Stimulated activated CD4-positive, alpha-beta T cell treated with anti-CD3 and anti-CD28 coated beads, Interleukin-12 subunit alpha, Interleukin-12 subunit beta, amount 100 ng/mL, for 4 hours (primary cell): ENCODE measurements around the gene ANKRD10.
A peak's percentile ranks its signal among the peaks of the same experiment; 100 is the strongest.

Experiments used
- DNase-seq: peaks from one replicate; pipeline ENCODE4 v3.0.0-alpha.2; 2020

Gene ANKRD10

GRCh38 chr13:110914331-110915056, 375 bp downstream of the ANKRD10 start:
- DNase-seq: peak; percentile 80

- no peak for DNase-seq
Measured at GRCh38 chr13:110914081-110914330, 863 bp downstream of the ANKRD10 start.

DNA sequence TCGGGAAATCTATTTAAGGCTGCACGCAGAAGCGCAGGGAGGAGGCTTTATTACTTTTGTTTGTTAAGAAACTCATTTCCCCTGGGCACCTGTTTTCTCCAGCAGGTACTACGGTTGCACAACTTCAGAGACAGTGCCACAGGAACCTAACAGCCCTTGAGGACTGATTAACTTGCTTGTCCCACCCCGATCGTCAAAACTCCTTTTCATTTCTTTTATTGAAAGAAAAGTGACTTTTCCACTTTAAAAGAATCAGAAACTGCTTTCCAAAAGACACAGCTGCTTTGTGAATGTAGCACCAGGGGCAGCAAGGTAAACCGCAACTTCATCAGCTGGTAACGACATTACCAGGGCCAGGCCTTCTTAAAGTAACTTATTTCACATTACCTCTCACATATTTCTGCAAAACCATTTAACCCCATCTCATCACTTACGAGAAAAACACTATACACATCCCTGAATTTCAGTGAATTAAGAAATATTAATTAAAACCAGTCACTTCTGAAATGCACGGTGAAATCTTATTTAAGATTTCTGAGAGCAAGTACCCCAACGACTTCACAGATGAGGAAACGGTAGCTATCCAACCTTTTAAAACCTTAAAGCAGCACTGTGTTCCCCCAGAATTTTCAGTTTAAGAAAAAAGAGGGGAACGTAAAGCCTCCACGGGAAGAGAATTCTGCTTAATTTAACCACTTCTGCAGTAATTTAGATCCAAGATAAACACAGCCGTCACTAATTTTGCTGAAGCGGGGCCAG, 1.4 kb downstream of the ANKRD10 start:
- DNase-seq: no peak

DNA sequence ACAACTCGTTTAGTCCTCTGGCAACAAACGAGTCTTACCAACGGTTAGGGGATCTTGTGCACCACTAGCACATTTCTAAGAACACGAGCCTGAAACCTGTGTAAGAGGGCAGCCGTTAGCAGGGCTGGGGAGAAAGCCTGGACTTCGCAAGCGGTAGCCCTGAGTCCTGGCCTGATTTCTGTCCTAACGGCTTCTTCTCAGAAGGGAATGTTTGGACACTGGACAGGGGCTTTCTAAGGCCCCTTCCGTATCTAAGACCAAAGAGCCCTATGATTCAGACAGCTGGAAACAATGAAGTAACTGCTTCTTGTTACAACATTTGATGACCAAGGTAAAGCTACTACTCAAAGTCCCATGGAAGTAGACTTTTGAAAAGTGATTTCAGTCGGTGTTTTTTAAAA, 2.2 kb downstream of the ANKRD10 start:
- DNase-seq: no peak

DNA sequence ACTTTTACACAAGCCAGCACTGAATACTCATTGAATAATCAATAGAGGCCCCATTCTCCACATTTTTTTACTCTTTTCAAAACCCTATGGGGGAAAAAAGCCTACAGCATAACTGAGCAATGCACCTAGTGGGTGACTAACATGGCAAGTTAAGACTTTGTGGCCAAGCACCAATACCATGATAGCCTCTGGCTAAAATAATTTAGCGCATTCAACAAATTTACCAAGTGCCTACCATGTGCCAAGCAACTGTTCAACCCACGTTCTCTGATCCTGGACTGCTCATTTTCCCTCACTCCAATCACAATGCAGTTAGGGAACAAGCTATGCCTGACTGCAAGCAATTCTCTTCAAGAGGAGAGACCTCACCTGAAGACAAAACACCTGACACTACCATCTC, 3.0 kb downstream of the ANKRD10 start:
- DNase-seq: no peak

DNA sequence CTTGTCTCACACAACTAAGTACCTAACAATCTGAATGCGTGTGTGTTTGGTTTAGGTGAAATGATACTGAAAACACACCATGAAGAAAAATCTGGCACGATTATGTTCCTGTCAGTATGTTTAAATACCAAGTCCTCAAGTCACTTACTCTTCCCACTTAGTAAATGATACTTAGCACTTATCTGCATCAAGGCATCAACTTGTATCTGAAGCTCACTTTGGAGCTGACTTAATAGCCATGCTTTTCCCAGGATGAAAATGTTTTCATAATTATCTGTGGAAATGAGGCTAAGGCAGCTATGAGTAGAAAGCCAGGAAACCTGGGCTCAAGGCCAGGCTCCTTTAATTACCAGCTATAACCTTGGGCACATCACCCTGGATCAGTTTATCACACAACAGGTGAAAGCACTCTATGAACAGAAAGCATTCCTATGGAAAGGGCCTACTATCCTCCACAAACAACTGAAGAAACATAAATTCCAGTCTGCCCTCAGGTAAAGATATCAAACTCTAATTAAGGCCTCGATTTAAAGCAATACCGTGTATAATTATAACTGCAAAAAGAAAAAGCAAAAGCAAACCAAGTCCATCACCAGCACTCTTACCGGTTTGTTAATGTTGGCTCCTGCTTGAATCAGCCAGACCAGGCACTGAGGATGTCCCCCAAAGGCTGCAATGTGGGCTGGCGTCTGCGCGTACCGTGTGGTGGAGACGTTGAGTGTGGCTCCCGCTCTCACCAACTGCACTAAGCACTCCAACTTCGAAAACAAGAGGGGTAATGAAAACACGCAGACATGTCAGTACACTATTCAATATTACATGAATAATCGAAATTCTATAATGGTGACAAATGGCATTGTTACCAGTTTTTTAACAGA, 4.6 kb downstream of the ANKRD10 start:
- no peak for DNase-seq

GRCh38 chr13:110907951-110908898, 6.6 kb downstream of the ANKRD10 start:
- no peak for DNase-seq

GRCh38 chr13:110907301-110907700, 7.6 kb downstream of the ANKRD10 start:
- DNase-seq: no peak

GRCh38 chr13:110904748-110905147, 10.1 kb downstream of the ANKRD10 start:
- DNase-seq: no peak

DNA sequence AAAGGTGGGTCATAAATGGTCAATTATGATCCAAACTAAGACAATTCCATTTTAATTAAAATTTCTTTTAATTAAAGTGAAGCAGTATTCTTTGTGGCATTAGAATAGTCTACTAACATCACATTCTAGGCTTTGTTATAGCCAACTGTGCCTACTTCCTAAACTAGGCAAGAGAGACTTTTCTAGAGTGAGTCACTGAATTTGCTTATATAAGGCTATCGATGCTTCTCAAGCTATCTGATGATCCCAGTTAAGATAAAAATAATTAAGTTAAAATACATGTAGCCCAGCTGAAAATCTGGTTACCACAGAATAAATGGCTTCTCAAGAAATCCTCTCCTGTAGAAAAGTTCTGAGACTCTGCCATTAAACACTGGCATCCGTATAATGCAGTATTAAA, 12.5 kb downstream of the ANKRD10 start:
- DNase-seq: no peak

DNA sequence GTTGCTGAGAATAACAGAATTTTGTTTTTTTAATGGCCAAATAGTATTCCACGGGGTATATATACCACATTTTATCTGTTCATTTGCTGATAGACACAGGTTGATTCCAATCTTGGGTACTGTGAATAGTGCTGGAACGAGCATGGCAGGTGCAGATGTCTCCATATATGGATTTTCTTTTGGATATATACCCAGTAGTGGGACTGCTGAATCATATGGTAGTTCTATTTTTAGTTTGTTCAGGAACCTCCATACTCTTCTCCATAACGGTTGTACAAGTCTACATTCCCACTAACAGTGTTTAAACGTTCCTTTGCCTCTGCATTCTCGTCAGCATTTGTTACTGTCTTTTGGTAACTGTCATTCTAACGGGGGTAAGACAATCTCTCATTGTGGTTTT, 17.3 kb downstream of the ANKRD10 start:
- no peak for DNase-seq

GRCh38 chr13:110897014-110897413, 17.9 kb downstream of the ANKRD10 start:
- no peak for DNase-seq

GRCh38 chr13:110894086-110894485, 20.8 kb downstream of the ANKRD10 start:
- no peak for DNase-seq

DNA sequence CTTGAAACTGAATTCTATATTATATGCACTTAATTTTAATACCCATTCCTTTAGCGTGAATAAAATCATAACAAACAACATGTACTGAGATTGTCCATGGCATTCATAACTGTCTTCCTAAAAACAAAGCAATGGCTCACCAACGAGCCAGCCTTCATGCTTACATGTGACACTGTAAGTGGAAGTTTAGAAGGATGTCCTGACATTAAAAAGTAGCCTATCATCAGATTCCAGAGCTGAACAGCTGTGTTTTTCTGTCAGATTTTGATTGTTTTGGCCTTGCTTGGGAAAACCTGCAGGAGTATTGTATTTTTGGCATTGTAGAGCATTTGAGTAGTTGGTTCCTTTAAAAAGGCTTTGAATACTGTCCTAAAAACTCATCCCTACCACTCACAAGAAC, 21.3 kb downstream of the ANKRD10 start:
- no peak for DNase-seq

GRCh38 chr13:110890279-110891165, 24.3 kb downstream of the ANKRD10 start:
- no peak for DNase-seq

DNA sequence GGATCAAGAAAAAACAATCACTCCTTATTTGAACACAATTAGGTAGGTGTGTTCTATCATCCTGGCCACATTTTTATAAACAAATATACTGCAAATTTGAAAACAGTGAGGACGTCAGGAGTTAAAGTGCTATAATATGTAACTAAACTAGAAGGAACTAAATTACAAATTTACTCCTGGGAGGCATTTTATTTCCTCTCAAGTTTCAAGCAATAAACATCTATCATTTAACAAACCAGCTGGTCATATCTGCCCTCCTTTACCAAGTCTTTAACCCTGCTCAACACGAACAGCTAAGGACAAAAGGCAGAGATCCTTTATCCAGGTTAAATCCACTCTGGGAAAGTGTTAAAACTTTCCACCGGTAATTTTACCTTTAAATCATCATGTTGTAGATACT, 26.5 kb downstream of the ANKRD10 start:
- no peak for DNase-seq

- no peak for DNase-seq
Measured at GRCh38 chr13:110887597-110888333, 27.1 kb downstream of the ANKRD10 start.

GRCh38 chr13:110886870-110887596, 27.8 kb downstream of the ANKRD10 start:
- DNase-seq: no peak

GRCh38 chr13:110885966-110886869, 28.7 kb downstream of the ANKRD10 start:
- DNase-seq: no peak
